Coronary artery (tissue), 2 donors: ENCODE results near the gene CAMK4.
"Not testable (repeated sequence)": the region's sequence is repeated elsewhere in the genome, so short reads cannot be mapped to it uniquely, and the experiment has no call there.

ENCODE experiments used
- DNase-seq: peaks from one replicate; pipeline ENCODE4 v3.0.0-alpha.2; 2017; ENCODE audit warnings: low spot score
- H3K27ac ChIP-seq, 2 donors: fragments of 200-600 bp; sonication (generic); one replicate each; pipeline ENCODE4 v1.5.1; 2016 to 2019
- H3K4me3 ChIP-seq: fragments of 200-600 bp; sonication (generic); 2 replicates; pipeline ENCODE4 v1.5.1; 2016; ENCODE audit warnings: mild to moderate bottlenecking, moderate library complexity
- TF ChIP-seq, protein P1 (sequence below): fragments of 200-600 bp; sonication (generic); IDR thresholded peaks from one replicate; pipeline ENCODE4 v1.5.1; 2019; ENCODE audit warnings: antibody characterized with exemption

The CAMK4 gene

DNA sequence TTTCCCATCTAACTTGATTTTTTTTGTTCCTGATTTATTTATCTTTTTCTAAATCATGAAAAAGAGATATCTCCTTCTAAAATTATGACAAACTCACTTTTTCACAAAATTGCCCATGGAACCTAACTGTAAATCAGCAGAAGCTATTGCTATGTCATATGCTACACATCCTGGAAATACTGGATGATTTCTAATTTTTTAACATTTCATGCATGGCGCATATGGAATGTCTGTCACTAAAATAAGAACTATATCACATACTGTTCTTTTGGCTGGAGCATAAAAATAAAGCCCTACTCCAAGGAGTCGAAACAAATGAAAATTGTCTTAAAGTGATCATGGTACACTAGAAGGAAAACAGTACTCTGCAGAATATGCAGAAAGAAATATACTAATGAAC lies 60.6 kb downstream of the CAMK4 start:
- H3K4me3 ChIP-seq = no peak overlapping the region
- DNase-seq = no peak
- H3K27ac ChIP-seq = no peak overlapping the region
- TF ChIP-seq, protein P1, sequence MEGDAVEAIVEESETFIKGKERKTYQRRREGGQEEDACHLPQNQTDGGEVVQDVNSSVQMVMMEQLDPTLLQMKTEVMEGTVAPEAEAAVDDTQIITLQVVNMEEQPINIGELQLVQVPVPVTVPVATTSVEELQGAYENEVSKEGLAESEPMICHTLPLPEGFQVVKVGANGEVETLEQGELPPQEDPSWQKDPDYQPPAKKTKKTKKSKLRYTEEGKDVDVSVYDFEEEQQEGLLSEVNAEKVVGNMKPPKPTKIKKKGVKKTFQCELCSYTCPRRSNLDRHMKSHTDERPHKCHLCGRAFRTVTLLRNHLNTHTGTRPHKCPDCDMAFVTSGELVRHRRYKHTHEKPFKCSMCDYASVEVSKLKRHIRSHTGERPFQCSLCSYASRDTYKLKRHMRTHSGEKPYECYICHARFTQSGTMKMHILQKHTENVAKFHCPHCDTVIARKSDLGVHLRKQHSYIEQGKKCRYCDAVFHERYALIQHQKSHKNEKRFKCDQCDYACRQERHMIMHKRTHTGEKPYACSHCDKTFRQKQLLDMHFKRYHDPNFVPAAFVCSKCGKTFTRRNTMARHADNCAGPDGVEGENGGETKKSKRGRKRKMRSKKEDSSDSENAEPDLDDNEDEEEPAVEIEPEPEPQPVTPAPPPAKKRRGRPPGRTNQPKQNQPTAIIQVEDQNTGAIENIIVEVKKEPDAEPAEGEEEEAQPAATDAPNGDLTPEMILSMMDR = no peak

DNA sequence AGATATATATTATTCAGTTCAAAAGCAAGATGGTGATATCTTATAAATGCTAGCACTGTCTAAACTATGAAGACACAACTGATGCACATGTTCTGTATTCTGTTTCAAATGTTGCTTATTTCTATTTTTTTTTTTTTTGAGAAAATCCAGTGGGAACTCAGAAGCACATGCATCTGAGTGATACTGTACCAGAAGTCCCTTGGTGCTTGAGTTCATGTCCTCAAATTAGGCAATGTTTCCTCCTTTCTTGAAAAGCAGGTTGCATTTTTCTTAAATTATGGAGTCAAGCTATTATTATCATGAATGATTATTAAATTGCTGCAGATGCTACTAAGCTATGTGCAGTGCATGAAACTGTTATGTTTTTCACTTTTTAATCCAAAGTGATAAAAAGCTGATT lies 70.4 kb downstream of the CAMK4 start:
- TF ChIP-seq, protein P1 = no peak
- DNase-seq = no peak
- no peak overlapping the region for H3K27ac ChIP-seq
- no peak overlapping the region for H3K4me3 ChIP-seq

DNA sequence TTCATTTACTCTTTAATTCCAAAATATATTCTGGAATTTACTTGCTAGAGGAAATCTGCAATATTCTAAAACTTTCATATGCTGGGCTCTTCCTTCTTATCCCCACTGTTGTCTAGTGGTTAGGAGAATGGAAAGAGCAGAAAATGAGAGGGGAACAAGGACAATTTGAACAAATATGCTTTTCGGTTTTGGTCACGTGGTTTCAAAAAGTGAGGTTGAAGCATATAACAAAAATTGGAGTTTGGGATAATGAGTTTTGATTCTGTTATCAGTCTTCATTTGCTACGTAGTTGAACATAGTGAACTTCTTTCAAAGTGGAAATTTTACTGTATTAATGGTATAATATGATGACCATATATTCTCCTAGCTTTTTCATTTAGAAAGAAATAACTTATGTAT lies 71.5 kb downstream of the CAMK4 start:
- no peak overlapping the region for H3K27ac ChIP-seq
- TF ChIP-seq, protein P1 = no peak
- DNase-seq = no peak
- no peak overlapping the region for H3K4me3 ChIP-seq

DNA sequence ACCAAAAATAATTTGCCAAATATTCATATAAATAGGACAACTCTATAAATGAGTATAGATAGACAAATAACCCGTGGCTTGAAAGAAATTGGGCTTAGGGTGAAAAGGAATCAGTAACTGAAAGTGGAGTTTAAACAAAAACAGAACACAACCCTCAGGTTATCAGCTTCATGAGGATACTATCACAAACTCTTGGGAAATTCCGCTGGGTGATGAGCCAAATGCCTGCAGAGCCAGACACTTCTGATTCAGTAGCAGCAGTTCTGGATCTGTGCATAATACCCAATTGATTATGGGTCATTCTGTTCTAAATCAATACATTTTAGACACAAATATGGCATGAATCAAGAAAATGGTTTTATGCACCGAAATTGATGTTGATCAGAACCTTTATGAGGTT lies 72.4 kb downstream of the CAMK4 start:
- no peak overlapping the region for H3K4me3 ChIP-seq
- DNase-seq = no peak
- TF ChIP-seq, protein P1 = no peak
- H3K27ac ChIP-seq = no peak overlapping the region

DNA sequence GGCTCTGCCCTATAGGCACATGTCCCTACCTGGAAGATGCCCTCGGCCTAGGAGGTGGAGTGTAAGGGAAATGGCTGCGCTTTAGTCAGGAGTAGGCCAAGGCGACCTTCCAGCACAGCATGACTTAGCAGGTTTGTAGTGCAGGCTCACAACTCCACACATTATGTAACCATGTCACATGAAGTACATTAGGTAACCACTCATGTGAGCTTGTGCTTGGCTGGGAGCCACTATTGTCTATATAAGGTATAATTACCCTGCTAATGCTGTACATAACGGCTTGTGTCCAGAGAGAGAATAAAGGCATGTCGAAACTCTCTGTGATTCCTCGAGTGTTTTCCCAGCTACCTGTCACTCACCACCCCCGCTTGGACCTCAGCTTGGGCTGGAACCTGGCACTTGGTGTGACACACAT lies 74.9 kb downstream of the CAMK4 start:
- DNase-seq = no peak
- Histone ChIP-seq H3K4me3 (no peak overlapping the region), H3K27ac (no peak overlapping the region)
- TF ChIP-seq, protein P1 = no peak

DNA sequence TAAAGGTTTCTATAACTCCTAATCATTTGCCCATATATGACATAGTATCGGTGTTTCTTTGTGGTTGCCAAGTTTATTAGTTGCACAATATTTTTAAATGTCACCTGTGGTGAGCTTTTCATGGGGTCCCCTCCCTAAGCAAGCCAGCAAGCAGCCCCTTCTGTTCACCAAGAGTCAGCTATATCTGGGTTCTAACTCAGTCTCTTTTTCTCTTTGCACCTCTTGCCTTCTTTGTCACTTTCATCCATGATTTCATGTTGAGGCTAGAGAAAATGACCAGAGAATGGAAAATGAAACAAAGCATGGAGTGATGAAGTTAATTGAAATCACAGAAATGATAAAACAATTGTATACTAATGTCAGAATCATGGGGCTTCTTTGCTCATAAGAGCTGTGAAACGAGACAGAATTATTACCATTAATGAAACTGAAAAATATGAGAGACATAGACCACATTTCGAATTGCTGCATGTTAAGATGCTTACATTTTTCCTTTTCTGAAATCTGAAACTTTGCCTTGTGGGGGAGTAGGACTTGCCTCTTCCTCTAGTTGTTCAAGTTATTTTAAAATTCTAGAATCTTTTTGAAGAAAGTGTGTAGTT lies 75.7 kb downstream of the CAMK4 start:
- no peak overlapping the region for H3K27ac ChIP-seq
- H3K4me3 ChIP-seq = no peak overlapping the region
- TF ChIP-seq, protein P1 = no peak
- DNase-seq = no peak

DNA sequence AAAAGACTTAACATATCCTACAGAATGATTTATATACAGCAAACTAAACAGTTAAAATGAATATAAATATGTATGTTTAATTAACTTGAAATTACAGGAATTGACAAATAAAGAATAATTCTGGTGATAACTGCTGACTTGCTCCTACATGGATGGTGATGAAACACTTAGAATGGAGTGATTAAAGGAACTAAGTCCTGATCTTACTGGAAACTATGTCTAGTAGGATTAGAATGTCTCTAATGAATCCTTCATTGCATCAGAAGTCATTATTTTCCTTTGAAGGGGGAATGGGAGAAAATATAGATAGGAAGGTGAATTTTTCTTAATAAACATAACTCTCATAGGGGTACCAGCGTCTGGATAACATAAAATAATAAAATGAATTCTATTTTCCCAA lies 77.1 kb downstream of the CAMK4 start:
- TF ChIP-seq, protein P1 = no peak

DNA sequence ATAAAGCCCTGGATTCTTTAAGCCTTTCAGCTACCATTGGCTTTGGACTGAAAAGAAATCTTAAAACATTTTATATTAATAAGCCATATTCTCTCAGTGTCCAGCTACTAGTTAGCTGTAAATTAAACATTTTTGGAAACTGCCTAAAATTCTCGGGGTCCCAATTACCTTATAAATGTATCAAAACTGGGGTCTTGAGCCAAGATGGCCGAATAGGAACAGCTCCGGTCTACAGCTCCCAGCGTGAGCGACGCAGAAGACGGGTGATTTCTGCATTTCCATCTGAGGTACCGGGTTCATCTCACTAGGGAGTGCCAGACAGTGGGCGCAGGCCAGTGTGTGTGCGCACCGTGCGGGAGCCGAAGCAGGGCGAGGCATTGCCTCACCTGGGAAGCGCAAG lies 77.9 kb downstream of the CAMK4 start:
- not testable (repeated sequence) for H3K27ac ChIP-seq, H3K4me3 ChIP-seq, DNase-seq

More for the DNA sequence above, 77.1 kb downstream of the CAMK4 start:
- Histone ChIP-seq H3K27ac (no peak overlapping the region), H3K4me3 (no peak overlapping the region)
- DNase-seq = no peak
